Smooth muscle cell (in vitro differentiated cells): ENCODE measurements around the gene DNAH8. TPM values are rescaled to one million over a fixed set of nuclear protein-coding genes. Genes with fewer than 3 reads are reported as not detected.

ENCODE experiments used
- DNase-seq: peaks from one replicate; lab custom pipeline; 2025; ENCODE audit not compliant: unreplicated experiment; lab: John Stamatoyannopoulos, UW
- H2AFZ ChIP-seq: fragments of 200-600 bp; sonication (generic); 2 replicates; pipeline ENCODE4 v1.6.0; 2016; ENCODE audit warnings: antibody characterized with exemption, low read depth, mild to moderate bottlenecking
- H3F3A ChIP-seq: fragments of 200-600 bp; sonication (generic); 2 replicates; pipeline ENCODE4 v1.6.0; 2017; ENCODE audit warnings: antibody characterized with exemption, low read depth
- H3K27ac ChIP-seq: fragments of 200-600 bp; sonication (generic); 2 replicates; pipeline ENCODE4 v1.5.1; 2016; ENCODE audit warnings: low read depth, mild to moderate bottlenecking
- H3K27me3 ChIP-seq: fragments of 200-600 bp; sonication (generic); 2 replicates; pipeline ENCODE4 v1.6.1; 2016; ENCODE audit warnings: low read depth, mild to moderate bottlenecking
- H3K36me3 ChIP-seq: fragments of 200-600 bp; sonication (generic); 2 replicates; pipeline ENCODE4 v1.5.1; 2016; ENCODE audit warnings: low read depth
- H3K4me1 ChIP-seq: fragments of 200-600 bp; sonication (generic); 2 replicates; pipeline ENCODE4 v1.5.1; 2016; ENCODE audit warnings: low read depth
- H3K4me2 ChIP-seq: fragments of 200-600 bp; sonication (generic); 2 replicates; pipeline ENCODE4 v1.6.0; 2016; ENCODE audit warnings: mild to moderate bottlenecking
- H3K4me3 ChIP-seq: fragments of 200-600 bp; sonication (generic); 2 replicates; pipeline ENCODE4 v1.5.1; 2016; ENCODE audit warnings: mild to moderate bottlenecking
- H3K79me2 ChIP-seq: fragments of 200-600 bp; sonication (generic); 2 replicates; pipeline ENCODE4 v1.6.0; 2016; ENCODE audit warnings: low read depth, mild to moderate bottlenecking
- H3K9ac ChIP-seq: fragments of 200-600 bp; sonication (generic); 2 replicates; pipeline ENCODE4 v1.6.0; 2016; ENCODE audit warnings: low read depth
- H3K9me3 ChIP-seq: fragments of 200-600 bp; sonication (generic); replicated peaks from 2 replicates; pipeline ENCODE4 v1.5.1; 2016; ENCODE audit warnings: low read depth
- H4K20me1 ChIP-seq: fragments of 200-600 bp; sonication (generic); 2 replicates; pipeline ENCODE4 v1.6.0; 2016; ENCODE audit warnings: low read depth
- CTCF ChIP-seq: fragments of 200-600 bp; sonication (generic); IDR thresholded peaks from 2 replicates; pipeline ENCODE4 v1.5.1; 2017; ENCODE audit warnings: borderline replicate concordance, mild to moderate bottlenecking, antibody characterized with exemption; ENCODE audit not compliant: insufficient read depth, poor library complexity, severe bottlenecking
- WGBS: methylation state at CpG from one replicate; pipeline ENCODE4 v1.1.7; 2016; ENCODE audit warnings: low lambda C conversion rate; 5-methylcytosine and 5-hydroxymethylcytosine counted together
- polyA plus RNA-seq: library from polyadenylated mRNA; unstranded; fragments of >200 nt; fragmentation: Nextera tagmentation; extraction: Ambion mirVana; gene quantifications from 2 replicates; pipeline ENCODE4 v1.2.1, GENCODE V29; 2016
- total RNA-seq: library from RNA; depleted of rRNA; stranded (reverse); fragments of >200 nt; gene quantifications from 2 replicates; pipeline ENCODE4 v1.2.3, GENCODE V29; 2014

DNAH8 gene
- total and polyA plus RNA-seq, 2 experiments from 2014 or later: not detected

- peak overlapping the region; percentile 13 for H3K4me3 ChIP-seq
- H3K27me3 ChIP-seq: no peaks in the 10 kb centered on the region
- H4K20me1 ChIP-seq: peaks cover 34% of the 10 kb centered on the region
- H3K9me3 ChIP-seq: no peaks in the 10 kb centered on the region
- no peaks in the 10 kb centered on the region for H3F3A ChIP-seq
- peak overlapping the region; percentile 67 for H3K4me2 ChIP-seq
- peaks cover 48% of the 10 kb centered on the region for H3K79me2 ChIP-seq
- 56% methylated on average over 3 of the region's 3 CpGs for WGBS
- no peaks in the 10 kb centered on the region for H3K36me3 ChIP-seq
- no peak overlapping the region for H2AFZ ChIP-seq
- H3K27ac ChIP-seq: no peak overlapping the region
- H3K4me1 ChIP-seq: peaks cover 4% of the 10 kb centered on the region
- H3K9ac ChIP-seq: no peak overlapping the region
- no peak for DNase-seq
- TF ChIP-seq CTCF: no peak
Observed at GRCh38 chr6:38701551-38701950, 13.6 kb upstream of the DNAH8 start.

GRCh38 chr6:38702558-38703397 lies 12.3 kb upstream of the DNAH8 start, which contains the start of gene GLO1:
GLO1 (minus strand) TSS chr6:38703145; CDS start chr6:38703054, 91 bp downstream.
- Histone ChIP-seq H3K36me3 (no peaks in the 10 kb centered on the region), H3K4me2 (peak within 1 kb of the TSS; percentile 85), H3K4me3 (peak within 1 kb of the TSS; percentile 72), H3K27me3 (no peaks in the 10 kb centered on the region), H3K9me3 (no peaks in the 10 kb centered on the region), H3F3A (no peaks in the 10 kb centered on the region), H3K27ac (peak within 1 kb of the TSS; percentile 75), H2AFZ (peak within 1 kb of the TSS; percentile 71), H4K20me1 (peaks cover 21% of the 10 kb centered on the region), H3K9ac (peak within 1 kb of the TSS; percentile 88), H3K4me1 (peaks cover 4% of the 10 kb centered on the region), H3K79me2 (peaks cover 39% of the 10 kb centered on the region)
- peak; percentile 78 for DNase-seq
- 1% methylated on average over 53 of the region's 53 CpGs for WGBS
- TF ChIP-seq CTCF: no peak

GRCh38 chr6:38703949-38704590 lies 11.0 kb upstream of the DNAH8 start:
- no peaks in the 10 kb centered on the region for H3K27me3 ChIP-seq
- H3F3A ChIP-seq: no peaks in the 10 kb centered on the region
- WGBS: 76% methylated on average over 5 of the region's 5 CpGs
- H3K79me2 ChIP-seq: peaks cover 26% of the 10 kb centered on the region
- no peak for TF ChIP-seq CTCF
- H3K36me3 ChIP-seq: no peaks in the 10 kb centered on the region
- H2AFZ ChIP-seq: no peak overlapping the region
- H3K9me3 ChIP-seq: no peaks in the 10 kb centered on the region
- H3K4me1 ChIP-seq: peaks cover 4% of the 10 kb centered on the region
- no peak overlapping the region for H3K27ac ChIP-seq
- no peak overlapping the region for H3K4me2 ChIP-seq
- no peak overlapping the region for H3K4me3 ChIP-seq
- peaks cover 11% of the 10 kb centered on the region for H4K20me1 ChIP-seq
- no peak overlapping the region for H3K9ac ChIP-seq
- no peak for DNase-seq
